Suprapubic skin (tissue), 3 donors: ENCODE measurements around the gene VWA3B.

ENCODE experiments used
- CTCF ChIP-seq, 2 donors: fragments of 200-600 bp in 1 of 2; fragments of 450-650 bp in 1 of 2; sonication (generic) in 1 of 2; IDR thresholded peaks; one replicate each; pipeline ENCODE4 v1.5.1; 2016 to 2019; ENCODE audit warnings: antibody characterized with exemption in 2 of 2, mild to moderate bottlenecking in 1 of 2, moderate library complexity in 1 of 2
- EP300 ChIP-seq: sonication (generic); formaldehyde crosslinking; IDR thresholded peaks from one replicate; pipeline ENCODE4 v1.6.1; 2017; ENCODE audit warnings: antibody characterized with exemption

GRCh38 chr2:98058191-98058975 lies 28.6 kb upstream of the VWA3B start:
- TF ChIP-seq CTCF (IDR thresholded peaks at IDR 0.05) = no peak
- no peak for TF ChIP-seq EP300
